Stimulated activated CD8-positive, alpha-beta memory T cell treated with anti-CD3 and anti-CD28 coated beads, Interleukin-12 subunit alpha, Interleukin-12 subunit beta, amount 100 ng/mL, for 24 hours (primary cell): Measurements from ENCODE around the gene TSPYL4.

ENCODE experiments used
- DNase-seq: peaks from one replicate; pipeline ENCODE4 v3.0.0-alpha.2; 2020; ENCODE audit errors: extremely low read depth

TSPYL4 gene

DNA sequence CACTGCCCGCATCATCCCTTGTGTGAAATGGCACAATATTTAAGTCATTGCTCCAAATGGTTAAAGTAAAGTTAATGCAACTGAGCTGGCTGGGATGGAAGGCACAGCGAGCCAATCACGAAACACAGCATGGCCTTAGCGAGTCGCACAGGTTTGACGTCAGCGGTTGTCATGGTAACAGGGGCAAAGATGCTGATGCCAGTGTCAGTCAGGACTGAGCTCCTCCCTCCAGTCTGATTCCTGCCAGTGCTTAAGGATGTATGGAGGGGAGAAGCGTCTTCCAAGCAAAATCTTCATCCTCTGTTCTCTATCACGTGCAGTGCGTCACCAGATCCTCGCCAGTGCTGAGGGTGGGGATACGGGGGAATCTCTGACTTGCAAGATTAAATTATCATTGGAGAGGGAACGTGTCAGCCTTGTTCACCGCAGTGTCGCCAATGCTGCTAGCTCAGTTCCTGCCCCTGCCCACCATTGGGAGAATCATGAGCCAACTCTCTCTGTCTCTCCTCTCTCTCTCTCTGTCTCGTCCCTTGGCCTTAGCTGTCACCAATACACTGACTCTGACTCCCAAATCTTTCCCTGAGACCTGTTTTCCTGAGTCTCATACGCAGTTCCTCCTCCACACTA, 24.5 kb downstream of the TSPYL4 start:
- DNase-seq: no peak

DNA sequence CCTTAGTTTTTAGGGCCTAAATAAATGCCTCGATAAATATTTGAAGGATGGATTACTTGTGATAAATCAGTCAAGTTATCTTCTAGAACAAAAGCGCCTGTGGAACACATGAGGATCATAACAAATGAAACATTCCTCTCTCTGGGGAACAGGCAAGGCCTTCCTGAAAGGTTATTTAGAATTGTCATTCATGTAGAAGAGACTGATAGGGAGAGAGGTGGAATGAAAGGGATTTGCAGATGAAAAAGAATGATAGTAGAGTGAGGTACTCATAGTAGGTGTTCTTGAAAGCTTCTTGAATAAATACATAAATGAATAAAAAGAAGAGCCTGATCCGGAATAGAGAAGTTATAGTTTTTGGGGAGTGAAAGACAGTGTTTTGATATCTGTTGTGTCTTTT, 30.5 kb downstream of the TSPYL4 start:
- no peak for DNase-seq

DNA sequence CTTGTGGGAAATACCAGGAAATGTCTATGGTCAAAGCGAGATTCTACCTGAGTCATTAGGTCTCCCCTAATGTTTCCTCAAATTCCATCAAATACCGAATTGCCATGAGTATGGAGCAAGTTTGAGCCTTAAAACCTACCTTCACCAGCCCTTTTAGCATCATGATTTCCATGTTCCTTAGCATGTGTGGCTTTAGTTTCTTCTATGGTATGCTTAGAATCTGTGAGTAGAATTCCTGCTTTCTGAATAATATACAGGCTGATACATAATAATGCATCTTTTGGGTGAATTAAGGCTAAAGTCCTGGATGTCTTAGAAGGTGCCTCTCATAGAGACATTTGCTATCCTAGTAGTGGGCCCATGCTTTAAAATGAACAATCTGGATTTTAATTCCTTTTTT, 32.0 kb downstream of the TSPYL4 start:
- DNase-seq: no peak

DNA sequence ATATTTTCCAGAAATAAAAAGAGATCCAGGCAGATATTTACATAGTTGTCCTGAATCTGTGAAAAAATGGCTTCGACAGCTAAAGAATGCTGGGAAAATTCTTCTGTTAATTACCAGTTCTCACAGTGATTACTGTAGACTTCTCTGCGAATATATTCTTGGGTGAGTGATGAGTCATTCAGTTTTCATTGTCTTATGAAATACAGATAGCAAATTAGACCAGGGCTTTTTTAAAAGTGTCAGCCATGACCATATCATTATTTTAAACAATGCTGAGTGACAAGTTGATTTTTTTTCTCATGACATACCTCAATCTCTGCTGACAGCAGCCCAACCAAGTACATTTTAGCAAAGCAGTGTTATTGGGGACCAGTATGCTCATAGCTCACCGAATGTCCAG, 32.8 kb downstream of the TSPYL4 start:
- no peak for DNase-seq

DNA sequence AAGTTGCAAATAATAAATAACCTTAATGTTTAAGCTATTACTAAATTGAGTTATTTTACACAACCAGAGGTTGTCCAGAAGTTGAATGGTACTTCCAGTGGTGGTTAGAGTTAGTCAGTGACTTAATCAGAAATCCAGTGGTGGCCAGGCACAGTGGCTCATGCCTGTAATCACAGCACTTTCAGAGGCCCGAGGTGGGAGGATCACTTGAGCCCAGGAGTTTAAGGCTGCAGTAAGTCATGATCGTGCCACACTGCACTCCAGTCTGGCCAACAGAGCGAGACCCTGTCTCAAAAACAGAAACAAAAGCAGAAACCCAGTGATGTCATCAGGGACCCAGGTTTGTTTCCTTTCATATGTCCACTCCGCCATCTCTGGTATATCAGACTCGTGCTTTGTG, 35.0 kb downstream of the TSPYL4 start:
- DNase-seq: no peak

DNA sequence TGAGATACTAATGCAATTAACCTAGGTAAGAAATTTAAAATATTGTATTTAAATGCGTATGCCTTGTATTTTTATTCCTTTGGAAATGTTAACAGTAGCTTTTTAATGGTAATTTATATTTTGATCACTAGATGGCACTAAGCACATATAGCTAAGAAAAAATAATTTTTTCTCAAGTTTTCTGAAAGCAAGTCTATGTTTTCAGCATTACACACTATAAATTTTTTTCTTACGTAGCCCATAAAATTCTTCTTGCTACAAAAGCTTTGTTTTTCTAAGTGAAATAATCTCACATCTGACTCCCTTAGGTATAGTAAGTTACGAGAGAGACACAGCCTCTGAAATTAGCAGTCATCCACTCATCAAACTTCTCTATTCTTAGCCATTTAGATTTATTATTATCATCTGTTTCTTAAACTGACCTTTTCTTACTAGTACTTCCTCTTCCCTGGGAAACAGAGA, 35.7 kb downstream of the TSPYL4 start:
- no peak for DNase-seq

DNA sequence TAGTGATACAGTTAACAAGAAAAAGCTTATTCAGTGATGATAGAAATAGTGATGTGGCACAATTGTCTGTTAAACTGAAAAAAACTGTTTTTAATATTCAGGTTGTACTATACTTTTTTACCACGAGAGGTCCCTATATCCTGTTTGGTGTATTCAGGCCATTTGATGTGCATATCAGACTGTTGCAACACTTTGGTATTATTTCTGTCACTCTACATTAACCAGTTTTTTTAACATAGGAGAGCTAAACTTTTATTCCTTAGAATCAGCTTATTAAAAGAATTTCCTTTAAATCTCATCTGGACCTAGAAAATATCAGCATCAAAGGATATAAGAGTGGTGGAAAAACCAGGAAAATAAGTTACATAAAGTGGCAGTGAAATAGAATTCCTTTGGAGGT, 36.8 kb downstream of the TSPYL4 start:
- no peak for DNase-seq

DNA sequence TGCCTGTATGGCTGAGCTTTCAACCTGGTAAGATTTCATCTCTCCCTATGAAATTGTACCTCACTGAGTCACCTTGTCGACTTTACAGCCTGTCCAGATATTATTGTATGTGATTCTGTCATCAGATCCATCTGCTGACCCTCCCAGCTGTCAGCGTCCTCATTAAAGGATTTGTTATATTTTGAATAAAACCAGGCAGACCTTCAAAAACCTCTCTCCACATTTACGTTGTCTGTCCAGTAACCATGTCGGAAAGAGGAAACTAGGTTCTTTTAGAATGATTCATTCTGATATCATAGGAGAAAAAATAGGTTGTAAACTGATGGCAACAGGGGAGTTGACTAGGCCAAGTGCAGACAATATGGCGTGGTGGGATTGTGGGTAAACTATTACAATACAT, 38.5 kb downstream of the TSPYL4 start:
- no peak for DNase-seq

DNA sequence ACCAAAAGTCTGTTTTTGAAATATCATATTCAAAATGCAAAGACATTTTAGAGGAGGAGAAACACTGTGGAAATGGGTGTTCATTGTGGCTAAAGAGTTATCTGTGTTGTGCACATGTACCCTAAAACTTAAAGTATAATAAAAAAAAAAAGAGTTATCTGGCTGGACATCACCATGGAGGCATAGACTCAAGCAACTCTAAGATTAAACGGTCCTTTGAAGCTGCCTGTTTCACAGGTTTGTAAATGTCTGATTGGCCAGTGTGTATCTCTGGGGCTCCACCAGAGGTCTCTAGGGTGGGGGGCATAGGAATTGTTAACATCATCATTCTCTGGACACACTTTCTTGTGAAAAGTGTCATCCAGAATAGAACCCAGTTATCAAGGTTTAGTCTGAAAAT, 39.2 kb downstream of the TSPYL4 start:
- DNase-seq: no peak

DNA sequence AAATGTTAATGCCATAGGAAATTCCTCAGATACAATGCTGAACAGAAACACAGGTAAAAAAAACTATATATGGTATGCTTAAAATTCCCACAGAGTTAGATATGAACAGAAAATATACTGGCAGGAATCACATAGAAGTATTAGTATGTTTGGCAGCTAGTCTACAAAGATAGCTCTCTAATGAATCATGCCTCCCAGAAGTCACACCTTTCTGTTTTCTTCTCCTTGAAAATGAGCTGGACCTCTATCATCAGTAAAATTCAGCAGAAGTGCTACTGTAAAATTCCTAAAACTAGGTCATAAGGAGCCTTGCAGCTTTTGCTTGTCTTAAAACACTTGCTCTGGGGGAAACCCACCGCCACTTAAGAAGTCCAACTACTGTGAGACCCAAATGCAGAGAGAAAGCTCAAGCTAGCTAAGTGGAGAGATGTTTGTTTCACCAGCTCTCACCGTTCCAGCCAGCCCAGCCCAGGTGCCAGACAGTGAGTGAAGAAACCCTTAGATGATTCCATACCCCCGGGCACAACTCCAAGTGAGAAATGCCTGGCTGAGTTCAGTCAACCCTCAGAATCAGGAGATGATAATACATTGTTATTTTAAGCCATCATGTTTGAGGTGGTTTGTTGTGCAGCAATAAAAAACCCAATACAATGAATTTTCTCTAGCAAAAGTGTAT, 43.0 kb downstream of the TSPYL4 start:
- no peak for DNase-seq

DNA sequence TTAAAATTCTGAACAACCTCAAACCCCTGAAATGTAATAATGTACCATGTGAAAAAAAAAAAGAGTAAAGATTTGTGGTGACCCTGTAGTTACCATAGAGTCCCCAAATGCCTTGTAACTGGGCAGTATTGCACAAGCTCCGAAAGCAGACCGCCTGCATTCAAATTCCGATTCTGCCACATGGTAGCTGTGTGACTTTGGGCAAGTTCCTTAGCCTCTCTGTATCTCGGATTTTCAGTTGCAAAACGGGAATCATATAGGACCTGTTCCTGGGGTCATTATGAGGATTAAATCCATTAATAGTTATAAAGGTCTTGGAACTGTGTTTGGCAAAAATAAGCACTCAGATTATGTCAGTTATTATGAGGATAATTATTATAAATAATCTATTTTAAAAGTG, 43.6 kb downstream of the TSPYL4 start:
- no peak for DNase-seq

DNA sequence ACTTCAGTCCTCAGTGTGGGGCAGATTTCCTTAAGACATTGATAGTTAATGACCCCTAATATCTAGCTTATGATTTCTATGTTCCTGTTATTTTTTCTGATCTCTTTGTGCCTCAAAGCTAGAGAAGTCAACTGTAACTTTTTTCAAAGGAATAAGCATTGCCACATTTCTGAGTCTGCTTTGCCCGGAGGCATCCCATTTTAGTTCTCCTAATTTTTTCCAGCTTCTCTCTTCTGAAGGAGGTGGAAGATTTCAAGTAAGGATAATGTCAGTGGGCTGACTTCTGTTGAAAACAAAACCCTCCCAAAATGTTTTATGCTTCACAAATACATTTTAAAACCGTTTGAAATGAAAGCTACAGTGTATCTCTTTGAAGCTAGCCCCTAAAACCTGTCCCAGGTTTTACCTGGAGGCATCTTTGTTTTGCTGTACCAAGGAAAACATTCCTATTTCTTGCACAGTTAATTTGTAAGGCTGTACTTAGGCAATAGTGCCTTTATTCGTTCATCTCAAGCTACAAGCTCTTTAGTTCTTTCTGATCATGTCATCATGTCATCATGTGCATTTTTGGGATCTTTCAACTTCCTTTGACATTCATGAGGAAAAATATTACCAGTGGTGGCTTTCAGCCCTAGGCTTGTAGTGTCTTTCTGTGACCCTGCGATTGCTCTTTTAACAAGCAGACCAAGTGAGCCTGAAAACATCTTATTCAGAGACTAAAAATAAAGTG, 45.7 kb downstream of the TSPYL4 start:
- DNase-seq: no peak

DNA sequence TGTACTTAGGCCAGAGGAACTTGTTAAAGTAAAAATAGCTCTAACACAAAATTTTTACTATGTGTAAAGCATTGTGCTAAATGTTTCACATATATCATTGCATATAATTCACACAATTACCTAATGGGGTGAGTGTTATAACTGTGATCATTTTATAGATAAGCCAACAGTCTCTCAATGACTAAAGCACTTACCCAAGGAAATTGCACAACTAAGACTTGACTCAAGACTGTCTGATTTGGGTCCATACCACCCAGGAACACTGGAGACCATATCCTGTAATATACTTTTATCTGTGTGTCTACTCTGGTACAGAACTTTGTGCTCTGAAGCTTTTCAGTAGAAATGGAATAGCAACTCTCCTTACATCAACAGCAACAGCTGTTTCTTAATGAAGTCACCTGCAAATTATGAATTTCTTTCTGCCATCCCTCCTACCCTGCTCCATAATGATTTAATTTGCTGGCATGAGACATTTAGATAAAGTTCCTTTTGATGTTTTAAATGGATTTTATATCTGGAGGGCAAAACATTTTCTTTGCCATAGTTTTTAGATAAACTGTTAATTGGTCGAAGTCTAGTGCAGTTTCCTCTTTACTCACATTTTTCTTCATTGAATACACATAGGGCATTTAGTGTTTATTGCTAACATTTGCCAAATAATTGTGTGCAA, 47.5 kb downstream of the TSPYL4 start:
- no peak for DNase-seq

DNA sequence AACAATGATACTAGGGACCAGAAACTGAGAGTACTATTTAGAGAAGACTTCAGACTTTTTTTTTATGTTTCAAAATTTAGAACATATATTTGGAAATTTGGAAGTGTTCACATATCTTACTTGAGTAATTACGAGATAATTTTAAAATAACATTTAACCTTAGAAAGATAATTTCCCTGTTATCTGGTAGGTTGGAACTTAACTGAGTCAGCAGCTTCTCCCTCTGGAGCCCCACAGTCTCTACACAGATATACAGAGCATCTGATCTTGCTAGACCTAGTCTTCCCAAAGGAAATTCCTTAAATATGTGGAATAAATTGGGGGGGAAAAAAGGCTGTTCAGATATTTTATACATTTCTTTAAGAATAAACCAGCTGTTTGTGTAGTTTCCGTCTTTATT, 48.6 kb downstream of the TSPYL4 start:
- DNase-seq: no peak

DNA sequence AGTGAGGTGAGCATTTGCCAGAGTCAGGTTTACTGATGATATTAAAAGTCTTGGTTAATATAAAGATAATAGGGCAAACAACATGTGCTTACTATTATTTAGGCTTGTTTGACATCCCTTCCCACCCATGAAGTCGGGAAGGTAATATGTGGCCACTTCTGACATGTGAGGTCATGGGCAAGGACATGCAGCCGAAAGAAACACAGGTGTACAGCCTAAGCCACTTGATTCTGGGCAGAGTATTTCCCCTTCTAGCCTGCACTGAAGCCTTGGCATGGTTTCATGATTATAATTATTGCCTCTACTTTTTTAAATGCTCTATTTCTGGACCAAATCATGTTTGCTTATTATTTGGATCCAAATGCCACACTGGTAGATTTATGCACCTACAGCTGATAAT, 52.3 kb downstream of the TSPYL4 start:
- no peak for DNase-seq

DNA sequence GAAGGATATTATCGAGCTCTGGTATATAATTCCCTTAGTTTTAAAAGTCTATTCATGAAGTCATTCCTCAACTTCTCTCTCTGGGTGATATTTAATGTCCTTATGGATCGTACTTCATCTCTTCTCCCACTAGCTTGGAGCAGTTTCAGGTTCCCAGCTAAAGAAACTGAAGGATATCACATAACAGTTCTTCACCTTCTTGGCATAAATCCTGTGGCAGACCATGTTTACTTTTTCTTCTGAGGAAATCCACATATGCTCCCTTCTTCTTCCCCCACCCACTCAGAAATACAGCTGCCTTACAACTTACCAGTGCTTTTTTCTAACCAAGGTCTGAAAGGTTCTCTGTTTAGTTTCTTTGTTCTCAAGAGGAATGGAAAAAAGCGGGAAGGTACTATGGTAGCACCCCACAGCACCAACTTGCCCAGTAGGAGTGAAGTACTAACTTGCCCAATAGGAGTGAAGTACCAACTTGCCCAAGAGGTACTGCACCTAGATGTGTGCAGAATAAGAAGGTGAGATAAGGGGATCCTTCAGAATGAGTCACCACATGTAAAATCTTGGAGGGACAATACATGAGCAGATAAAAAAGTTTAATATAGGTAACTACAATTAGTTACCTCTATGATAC, 53.1 kb downstream of the TSPYL4 start:
- no peak for DNase-seq
